Left lung (tissue), 10 donors: ENCODE measurements around the gene CAPG. TPM values are rescaled to one million over a fixed set of nuclear protein-coding genes. Genes with fewer than 3 reads are reported as not detected.
"Not testable (repeated sequence)": the region's sequence is repeated elsewhere in the genome, so short reads cannot be mapped to it uniquely, and the experiment has no call there.

Source experiments
- ATAC-seq: fragments of 200-7000 bp; cut with Tn5 transposase; one replicate; pipeline ENCODE4 v1.9.1; 2020; ENCODE audit warnings: moderate library complexity
- DNase-seq, 4 donors: peaks; one replicate each; pipeline ENCODE4 v3.0.0-alpha.2; 2013 to 2020
- H3K27ac ChIP-seq, 2 donors: fragments of 200-600 bp; sonication (generic) in 1 of 2; one replicate each; pipeline versions ENCODE4 v1.5.0 to v1.8.0; 2020 to 2021
- H3K27me3 ChIP-seq, 2 donors: fragments of 200-600 bp; sonication (generic) in 1 of 2; one replicate each; pipeline versions ENCODE4 v1.5.0 to v1.8.0; 2020 to 2021
- H3K36me3 ChIP-seq, 2 donors: fragments of 200-600 bp; sonication (generic) in 1 of 2; one replicate each; pipeline versions ENCODE4 v1.5.0 to v1.8.0; 2020 to 2021
- H3K4me1 ChIP-seq, 2 donors: fragments of 200-600 bp; one replicate each; pipeline ENCODE4 v1.8.0; 2021
- H3K4me3 ChIP-seq, 2 donors: fragments of 200-600 bp; sonication (generic) in 1 of 2; one replicate each; pipeline versions ENCODE4 v1.5.0 to v1.8.0; 2020 to 2021; ENCODE audit warnings: mild to moderate bottlenecking in 1 of 2
- H3K9me3 ChIP-seq, 2 donors: fragments of 200-600 bp; sonication (generic) in 1 of 2; one replicate each; pipeline versions ENCODE4 v1.5.0 to v1.8.0; 2020 to 2021
- intact Hi-C, 2 donors: fragments of 100-400 bp; cut with DNase I; formaldehyde crosslinking; loops; one replicate each; pipeline versions ENCODE4 v1.11.2 to v1.14.2; 2022
- polyA plus RNA-seq, 6 donors: library from polyadenylated mRNA; unstranded; fragments of 120-200 nt; gene quantifications; one replicate each; pipeline ENCODE4 v1.2.1, GENCODE V29; 2013; ENCODE audit not compliant: insufficient read length in 6 of 6
- total RNA-seq, 2 donors: library from RNA; stranded (reverse); fragmentation: NEBNext Ultra II Directional; extraction: Animal tissue kit (Norgen Biotek cat#: 25700); gene quantifications; one replicate each; pipeline ENCODE4 v1.2.1, GENCODE V29; 2021
- TF ChIP-seq, protein P1 (sequence below), 2 donors: fragments of 200-600 bp; sonication (generic) in 1 of 2; IDR thresholded peaks; one replicate each; pipeline versions ENCODE4 v1.5.0 to v1.8.0; 2021; ENCODE audit warnings: antibody characterized with exemption in 2 of 2
- donor health status: DM: no; HTN: yes; CAD: no.
- donor health status: DM: no; HTN: no; CAD: no.

The CAPG gene
- total and polyA plus RNA-seq, 8 donors: 45.8 to 418 (median 55.7) TPM

DNA sequence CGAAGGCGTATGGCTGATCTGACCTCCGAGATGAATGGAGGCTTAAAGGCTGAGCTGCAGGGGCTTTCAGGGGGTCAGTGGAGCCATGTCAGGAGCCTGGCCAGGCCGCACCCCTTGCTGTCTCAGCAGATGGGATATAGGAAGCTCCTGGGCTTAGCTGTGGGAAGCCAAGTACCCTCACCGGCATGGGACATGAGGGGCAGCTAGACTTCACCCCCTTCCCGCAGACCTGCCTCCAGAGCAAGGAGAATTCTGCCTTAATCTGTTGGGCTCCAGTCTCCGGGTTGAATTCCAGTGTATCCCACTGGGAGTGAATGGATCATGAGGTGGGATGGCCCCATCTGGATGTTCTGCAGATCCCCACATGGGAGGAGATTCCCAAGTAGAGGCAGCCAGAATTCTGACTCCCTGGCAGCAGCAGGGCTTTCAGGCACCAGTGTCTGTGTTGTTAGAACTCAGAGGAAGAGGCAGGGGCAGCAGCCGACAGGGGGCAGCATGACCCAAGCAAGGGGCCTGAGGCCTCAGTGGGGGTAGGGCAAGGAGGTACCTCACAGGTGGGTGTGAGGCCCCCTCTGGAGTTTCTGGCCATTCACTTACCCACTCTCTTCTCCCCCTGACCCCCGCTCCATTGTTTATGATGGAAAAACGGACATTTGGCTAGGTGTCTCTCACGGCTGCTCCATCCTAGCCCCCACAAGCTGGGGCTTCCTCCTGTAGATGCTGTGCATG lies 19.1 kb downstream of the CAPG start:
- ATAC-seq (peak; percentile 78), DNase-seq (peak in 3 of 4 donors; percentile 33 to 88 (median 61))
- TF ChIP-seq, protein P1, sequence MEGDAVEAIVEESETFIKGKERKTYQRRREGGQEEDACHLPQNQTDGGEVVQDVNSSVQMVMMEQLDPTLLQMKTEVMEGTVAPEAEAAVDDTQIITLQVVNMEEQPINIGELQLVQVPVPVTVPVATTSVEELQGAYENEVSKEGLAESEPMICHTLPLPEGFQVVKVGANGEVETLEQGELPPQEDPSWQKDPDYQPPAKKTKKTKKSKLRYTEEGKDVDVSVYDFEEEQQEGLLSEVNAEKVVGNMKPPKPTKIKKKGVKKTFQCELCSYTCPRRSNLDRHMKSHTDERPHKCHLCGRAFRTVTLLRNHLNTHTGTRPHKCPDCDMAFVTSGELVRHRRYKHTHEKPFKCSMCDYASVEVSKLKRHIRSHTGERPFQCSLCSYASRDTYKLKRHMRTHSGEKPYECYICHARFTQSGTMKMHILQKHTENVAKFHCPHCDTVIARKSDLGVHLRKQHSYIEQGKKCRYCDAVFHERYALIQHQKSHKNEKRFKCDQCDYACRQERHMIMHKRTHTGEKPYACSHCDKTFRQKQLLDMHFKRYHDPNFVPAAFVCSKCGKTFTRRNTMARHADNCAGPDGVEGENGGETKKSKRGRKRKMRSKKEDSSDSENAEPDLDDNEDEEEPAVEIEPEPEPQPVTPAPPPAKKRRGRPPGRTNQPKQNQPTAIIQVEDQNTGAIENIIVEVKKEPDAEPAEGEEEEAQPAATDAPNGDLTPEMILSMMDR (IDR thresholded peaks at IDR 0.05): peak; percentile 30 to 46
- H3K27ac ChIP-seq: no peak overlapping the region
- H3K4me1 ChIP-seq: no peaks in the 10 kb centered on the region
- peaks cover 0 to 100% of the 10 kb centered on the region in 2 donors for H3K36me3 ChIP-seq
- no peaks in the 10 kb centered on the region for H3K9me3 ChIP-seq
- no peaks in the 10 kb centered on the region for H3K27me3 ChIP-seq
- no peak overlapping the region for H3K4me3 ChIP-seq
- intact Hi-C loops: no loop called here

DNA sequence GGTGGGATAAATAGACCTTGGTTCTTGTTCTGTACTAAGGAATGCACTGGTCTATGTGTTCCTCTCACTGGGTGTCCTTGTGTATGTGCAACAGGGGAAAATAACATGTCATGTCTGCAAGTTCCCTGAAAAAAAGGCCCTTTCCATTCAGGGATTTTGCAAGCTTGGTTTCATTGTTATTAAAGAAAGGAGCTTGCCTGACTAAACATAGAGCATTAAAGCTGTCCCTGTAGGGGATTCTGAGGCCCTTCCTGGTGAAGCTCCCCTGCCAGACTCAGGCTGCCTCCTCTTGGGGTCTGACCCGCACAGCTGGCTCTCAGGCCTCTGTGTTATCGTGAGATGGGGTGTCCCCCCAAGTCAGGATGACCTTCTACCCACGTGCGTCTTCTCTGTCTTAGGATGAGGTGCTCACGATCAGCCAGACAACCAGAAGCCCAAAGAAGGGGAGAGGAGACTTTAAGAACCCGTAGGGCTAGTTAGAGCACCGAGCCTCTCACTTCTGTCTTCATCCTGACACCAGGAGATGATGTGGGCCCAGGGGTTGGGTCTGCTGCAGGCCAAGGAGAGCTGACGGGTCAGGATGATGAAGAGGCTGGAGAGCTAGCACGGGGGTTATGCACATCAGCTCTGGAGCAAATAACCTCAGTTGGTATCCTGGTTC lies 21.2 kb downstream of the CAPG start:
- Histone ChIP-seq H3K4me1 (no peaks in the 10 kb centered on the region), H3K36me3 (peaks cover 0 to 97% of the 10 kb centered on the region in 2 donors), H3K4me3 (no peak overlapping the region), H3K27me3 (no peaks in the 10 kb centered on the region), H3K27ac (no peak overlapping the region), H3K9me3 (no peaks in the 10 kb centered on the region)
- TF ChIP-seq, protein P1 (IDR thresholded peaks at IDR 0.05): no peak
- no peak for DNase-seq
- no peak for ATAC-seq
- intact Hi-C loops: no loop called here

DNA sequence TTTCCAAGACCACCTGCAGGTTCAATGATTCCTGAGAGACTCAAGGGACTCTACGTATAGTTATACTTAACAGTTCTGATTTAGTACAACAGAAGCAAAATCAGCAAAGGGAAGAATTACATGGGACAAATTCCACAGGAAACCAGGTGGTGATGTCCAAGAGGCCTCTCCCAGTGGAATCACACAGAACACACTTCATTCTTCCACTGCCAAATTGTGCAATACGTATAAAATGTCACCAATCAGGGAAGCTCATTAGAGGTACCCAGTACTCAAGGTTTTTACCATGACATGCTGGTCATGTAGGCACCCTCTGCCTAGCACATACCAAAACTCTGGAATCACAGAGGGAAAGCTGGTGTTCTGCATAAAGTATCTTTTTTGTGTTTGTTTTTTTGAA lies 22.4 kb downstream of the CAPG start:
- Histone ChIP-seq H3K4me1 (no peaks in the 10 kb centered on the region), H3K36me3 (peaks cover 0 to 92% of the 10 kb centered on the region in 2 donors), H3K27me3 (no peaks in the 10 kb centered on the region), H3K9me3 (no peaks in the 10 kb centered on the region), H3K4me3 (no peak overlapping the region), H3K27ac (no peak overlapping the region)
- ATAC-seq (no peak), DNase-seq (no peak)
- TF ChIP-seq, protein P1 (IDR thresholded peaks at IDR 0.05): no peak
- intact Hi-C loops: no loop called here

DNA sequence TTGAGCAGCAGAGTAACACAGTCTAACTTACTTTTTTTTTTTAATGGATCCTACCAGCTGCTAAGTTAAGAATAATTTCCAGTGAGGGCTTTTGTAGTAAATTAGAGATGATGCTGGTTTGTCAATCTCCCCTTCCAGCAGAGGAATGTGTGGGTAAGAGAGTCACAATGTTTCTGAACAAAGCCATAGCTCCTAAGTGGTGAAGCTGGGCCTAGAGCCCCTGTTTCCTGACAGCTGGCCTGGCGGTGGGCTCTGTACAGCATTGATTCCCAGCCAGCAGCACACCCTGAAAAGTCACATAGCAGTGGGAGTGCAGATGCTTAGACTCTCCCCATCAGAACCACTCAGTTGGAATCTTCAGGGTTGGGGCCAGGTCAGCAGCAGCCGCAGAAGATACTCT lies 24.4 kb downstream of the CAPG start:
- TF ChIP-seq, protein P1 (IDR thresholded peaks at IDR 0.05): no peak
- H3K9me3 ChIP-seq: no peaks in the 10 kb centered on the region
- ATAC-seq (no peak), DNase-seq (no peak)
- peaks cover 0 to 81% of the 10 kb centered on the region in 2 donors for H3K36me3 ChIP-seq
- no peaks in the 10 kb centered on the region for H3K27me3 ChIP-seq
- intact Hi-C loops: no loop called here
- no peak overlapping the region for H3K27ac ChIP-seq
- no peaks in the 10 kb centered on the region for H3K4me1 ChIP-seq
- no peak overlapping the region for H3K4me3 ChIP-seq

DNA sequence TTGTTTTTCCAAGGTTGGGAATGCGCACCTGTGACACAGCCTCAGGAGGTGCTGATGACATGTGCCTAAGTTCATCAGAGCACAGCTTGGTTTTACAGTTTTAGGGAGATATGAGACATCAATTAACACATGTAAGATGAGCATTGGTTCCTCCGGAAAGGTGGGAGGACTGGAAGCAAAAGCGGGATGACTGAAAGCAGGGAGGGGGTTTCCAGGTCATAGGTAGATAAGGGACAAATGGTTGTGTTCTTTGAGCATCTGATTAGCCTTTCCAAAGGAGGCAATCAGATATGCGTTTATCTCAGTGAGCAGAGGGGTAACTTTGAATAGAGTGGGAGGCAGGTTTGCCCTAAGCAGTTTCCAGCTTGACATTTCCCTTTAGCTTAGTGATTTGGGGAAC lies 26.3 kb downstream of the CAPG start:
- Histone ChIP-seq H3K4me1 (no peaks in the 10 kb centered on the region), H3K4me3 (no peak overlapping the region), H3K36me3 (peaks cover 3 to 81% of the 10 kb centered on the region in 2 donors), H3K27ac (no peak overlapping the region), H3K9me3 (peaks cover 0 to 8% of the 10 kb centered on the region in 2 donors), H3K27me3 (no peaks in the 10 kb centered on the region)
- TF ChIP-seq, protein P1 (IDR thresholded peaks at IDR 0.05): no peak
- intact Hi-C loops: no loop called here
- DNase-seq (no peak), ATAC-seq (no peak)

DNA sequence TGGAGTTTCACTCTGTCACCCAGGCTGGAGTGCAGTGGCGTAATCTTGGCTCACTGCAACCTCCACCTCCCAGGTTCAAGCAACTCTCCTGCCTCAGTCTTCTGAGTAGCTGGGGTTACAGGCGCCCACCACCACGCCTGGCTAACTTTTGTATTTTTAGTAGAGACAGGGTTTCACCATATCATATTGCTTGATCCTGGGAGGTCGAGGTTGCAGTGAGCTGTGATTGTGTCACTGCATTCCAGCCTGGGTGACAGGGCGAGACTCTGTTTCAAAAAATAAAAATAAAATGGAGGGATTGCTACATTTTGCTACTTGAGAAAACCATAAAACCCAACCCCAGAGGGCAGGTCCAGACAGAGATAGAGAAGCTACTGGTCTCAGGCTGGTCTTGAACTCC lies 27.0 kb downstream of the CAPG start:
- H3K4me3 ChIP-seq, H3K4me1 ChIP-seq, DNase-seq, H3K27ac ChIP-seq, H3K27me3 ChIP-seq, ATAC-seq, intact Hi-C loops, H3K9me3 ChIP-seq: not testable (repeated sequence)
- H3K36me3 ChIP-seq: peaks cover 3 to 81% of the 10 kb centered on the region in 2 donors
